GM21723 (cell line): ENCODE results near the gene TPX2.

ENCODE experiments used
- ATAC-seq: cut with Tn5 transposase; IDR thresholded peaks from one replicate; pipeline ENCODE4 v1.9.1; 2021; ENCODE audit warnings: mild to moderate bottlenecking, moderate library complexity; ENCODE audit not compliant: unreplicated experiment

The TPX2 gene

DNA sequence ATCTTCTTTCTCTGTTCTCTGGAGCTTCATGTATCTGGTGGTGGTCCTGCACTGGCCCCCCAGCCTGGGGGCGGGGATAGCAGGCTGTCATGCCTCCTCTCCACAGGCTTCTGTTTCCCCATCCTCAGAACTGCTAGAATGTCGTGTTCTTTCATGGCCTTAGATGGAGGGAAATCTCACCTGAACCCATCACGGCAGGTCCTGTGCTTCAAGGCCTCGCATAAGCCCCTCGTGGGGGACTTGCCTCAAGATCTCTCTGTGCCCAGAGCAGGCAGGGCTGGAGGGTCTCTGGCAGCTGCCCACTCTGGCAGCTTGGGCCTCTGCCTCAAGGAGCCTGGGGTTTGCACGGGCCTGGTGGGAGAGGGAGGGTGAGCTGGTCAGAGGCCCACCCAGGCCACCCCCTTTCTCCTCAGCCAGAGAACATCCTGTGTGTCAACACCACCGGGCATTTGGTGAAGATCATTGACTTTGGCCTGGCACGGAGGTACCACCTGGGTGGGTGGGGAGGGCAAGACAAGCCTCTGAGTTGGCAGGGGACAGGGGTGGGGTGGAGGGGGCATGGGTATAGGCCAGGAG is 91.4 kb downstream of the TPX2 start:
- ATAC-seq = no peak

DNA sequence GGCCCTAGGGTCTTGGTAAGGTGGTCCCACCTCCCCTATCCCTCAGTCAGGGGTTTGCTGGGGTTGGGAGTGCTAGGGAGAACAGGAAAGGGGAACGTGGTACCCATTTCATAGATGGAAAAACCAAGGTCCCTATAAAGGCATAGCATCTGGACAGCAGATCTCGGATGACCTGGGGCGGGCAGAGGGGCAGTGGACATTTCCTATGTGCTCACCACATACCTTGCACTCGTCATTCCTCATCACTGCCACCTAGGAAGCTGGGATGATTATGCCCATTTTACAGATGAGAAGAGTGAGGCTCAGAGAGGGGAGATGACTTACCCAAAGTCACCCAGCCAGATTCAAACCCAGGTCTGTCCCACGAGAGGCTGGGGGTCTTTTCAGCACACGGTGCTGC is 92.1 kb downstream of the TPX2 start:
- ATAC-seq = no peak

DNA sequence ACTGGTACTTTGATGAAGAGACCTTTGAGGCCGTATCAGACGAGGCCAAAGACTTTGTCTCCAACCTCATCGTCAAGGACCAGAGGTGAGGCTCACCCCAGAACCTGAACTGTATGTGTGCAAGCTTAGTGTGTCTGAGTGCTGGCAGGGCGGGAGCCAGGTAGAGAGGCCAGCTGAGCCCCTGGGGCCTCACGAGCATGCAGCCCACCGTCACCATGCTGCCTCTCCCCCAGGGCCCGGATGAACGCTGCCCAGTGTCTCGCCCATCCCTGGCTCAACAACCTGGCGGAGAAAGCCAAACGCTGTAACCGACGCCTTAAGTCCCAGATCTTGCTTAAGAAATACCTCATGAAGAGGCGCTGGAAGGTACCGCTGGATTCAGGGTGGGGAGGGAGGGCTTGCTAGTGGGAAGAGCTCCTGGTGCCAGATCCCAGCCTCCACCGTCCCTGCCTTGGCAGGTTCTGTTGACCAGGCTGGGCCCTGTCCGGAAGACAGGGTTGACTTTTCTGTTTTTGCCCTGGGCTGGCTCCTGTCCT is 92.7 kb downstream of the TPX2 start:
- no peak for ATAC-seq

DNA sequence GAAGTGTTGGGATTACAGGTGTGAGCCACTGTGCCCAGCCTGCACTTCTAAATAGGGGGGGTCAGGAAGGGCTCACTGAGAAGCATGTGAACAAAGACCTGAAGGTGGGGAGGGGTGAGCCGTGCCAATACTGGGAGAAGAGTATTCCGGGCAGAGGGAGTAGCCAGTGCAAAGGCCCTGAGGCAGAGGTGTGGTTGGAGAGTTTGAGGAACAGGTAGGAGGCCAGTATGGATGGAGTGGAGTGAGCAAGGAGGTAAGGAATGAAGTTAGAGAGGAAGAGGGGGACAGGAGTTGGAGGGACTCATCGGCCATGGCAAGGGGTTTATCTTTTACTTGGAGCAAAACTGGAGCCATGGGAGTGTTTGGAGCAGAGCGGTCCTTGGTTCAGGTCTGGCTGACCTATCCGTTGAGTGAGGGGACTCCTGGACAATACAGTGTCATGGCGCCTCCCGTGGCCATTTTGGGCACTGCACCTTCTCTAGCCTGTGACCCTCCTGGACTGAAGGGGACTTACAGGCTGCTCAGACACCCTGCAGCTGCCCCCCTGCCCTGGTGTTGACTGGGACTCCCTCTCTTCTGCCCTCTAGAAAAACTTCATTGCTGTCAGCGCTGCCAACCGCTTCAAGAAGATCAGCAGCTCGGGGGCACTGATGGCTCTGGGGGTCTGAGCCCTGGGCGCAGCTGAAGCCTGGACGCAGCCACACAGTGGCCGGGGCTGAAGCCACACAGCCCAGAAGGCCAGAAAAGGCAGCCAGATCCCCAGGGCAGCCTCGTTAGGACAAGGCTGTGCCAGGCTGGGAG is 94.2 kb downstream of the TPX2 start:
- ATAC-seq = no peak

DNA sequence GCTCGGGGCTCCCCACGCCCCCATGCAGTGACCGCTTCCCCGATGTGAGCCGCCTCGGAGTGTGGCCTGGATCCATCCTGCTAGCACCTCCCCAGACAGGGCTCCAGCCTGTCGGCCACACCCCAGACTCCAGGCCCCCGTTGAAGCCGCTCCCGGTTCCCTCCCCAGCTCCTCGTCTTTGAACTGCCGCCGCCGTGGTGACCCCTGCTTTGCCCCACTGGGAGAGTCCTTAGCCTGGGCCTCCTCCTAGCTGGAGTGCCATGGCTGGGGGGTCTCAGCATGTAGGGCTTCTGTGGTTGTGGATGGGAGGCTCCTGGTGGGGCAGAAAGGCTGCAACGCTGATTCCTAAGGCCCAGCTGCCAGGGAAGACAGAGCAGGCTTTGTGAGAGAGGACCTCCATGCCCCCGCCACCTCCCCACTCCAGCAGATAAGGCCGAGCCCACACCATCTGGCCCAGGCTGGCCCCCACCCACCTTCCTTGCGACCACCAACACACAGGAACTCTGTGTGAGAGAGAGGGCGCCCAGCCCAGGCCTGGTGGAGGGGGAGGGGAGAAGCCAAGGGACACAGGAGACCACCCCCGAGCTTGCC is 94.9 kb downstream of the TPX2 start:
- no peak for ATAC-seq

DNA sequence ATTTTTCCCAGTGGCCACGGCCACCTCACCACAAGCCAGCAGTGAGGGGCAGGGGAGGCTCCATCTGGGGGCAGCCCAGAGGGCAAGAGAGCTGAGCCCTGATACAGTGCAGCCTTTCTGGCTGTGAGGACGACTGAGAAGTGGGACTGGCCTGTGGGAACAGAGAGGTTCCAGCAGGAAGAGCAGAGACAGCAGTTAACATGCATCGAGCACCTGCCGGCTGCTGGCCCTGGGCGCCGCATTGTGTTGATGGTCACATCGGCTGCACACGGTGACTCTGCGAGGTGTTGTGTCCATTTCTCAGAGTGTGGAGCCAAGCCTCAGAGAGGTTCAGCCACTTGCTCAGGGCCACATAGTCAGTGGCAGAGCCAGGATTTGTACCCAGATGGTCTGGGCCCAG is 96.5 kb downstream of the TPX2 start:
- no peak for ATAC-seq

DNA sequence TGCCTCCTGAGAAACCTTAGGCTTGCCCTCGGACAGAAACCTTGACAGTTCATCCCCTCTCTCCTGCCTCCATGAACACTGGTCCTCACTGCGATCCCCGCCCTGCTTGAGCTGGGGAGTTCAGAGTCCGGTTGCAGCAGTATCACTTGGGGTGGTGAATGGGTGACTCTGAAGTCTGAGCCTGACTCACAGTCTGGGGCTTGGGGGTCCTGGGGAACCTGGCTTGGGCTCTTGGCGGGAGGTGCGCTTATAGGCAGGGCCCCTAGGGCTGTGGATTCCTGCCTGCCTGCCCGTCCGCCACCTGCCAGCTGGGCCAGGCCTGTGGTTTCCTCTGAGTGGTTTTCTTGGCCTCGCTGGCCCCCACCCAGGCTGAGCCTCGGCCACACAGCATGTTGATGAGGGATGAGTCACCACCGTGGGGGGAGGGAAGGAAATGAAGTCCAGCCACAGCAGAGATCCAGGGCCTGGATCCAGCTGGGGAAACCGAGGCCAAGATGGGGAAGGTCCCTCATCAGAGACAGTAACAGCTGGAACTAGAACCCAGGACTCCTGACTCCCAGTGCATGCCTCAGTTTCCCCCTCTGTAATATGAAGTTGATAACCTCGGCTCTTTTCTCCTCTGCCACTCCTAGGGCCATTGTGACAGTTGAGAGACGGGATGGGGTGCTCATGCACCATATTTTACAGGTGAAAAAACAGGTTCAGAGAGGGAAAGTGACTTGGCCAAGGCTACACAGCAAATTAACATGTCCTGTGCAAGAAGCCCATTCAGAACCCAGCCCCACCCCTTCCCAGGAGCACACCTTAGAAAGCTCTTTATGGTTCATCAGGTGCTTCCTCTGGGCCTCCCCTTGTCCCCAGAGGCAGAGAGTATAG is 97.1 kb downstream of the TPX2 start:
- peak; percentile 70 for ATAC-seq

DNA sequence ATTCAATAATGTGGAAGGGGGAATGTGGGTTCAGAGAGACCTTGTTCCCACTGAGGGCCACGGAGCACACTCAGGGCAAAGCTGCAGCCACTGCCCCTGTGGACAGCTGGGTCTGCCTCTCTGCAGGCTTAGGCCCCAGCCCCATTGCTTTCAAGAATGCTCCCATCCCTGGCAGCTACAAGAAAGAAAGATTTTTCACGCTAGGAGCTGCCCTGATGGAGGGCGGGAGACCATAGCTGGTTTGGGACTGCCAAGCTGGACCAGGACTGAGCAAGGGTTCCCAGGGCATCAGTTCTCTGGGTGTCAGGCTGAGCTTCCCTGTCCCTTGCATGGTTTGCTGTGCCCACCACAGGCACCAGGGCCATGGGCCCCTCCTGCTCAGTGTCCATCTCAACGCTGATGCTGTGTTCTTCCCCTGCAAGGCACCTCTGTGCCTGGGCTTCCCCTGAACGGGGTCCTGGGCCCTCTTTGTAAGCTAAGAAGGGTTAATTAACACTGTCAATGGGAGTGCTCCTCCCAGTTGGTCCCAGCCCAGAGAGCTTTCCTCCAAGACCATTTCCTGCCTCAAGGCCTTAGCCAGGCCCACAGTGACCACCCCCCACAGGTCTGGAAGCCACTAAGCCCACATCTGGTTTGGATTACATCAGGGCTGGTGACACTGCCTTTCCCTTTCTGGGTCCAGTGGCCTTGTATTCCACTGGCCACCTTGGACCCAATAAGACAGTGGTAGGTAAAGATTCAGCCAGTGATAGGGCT is 97.9 kb downstream of the TPX2 start:
- ATAC-seq = no peak

DNA sequence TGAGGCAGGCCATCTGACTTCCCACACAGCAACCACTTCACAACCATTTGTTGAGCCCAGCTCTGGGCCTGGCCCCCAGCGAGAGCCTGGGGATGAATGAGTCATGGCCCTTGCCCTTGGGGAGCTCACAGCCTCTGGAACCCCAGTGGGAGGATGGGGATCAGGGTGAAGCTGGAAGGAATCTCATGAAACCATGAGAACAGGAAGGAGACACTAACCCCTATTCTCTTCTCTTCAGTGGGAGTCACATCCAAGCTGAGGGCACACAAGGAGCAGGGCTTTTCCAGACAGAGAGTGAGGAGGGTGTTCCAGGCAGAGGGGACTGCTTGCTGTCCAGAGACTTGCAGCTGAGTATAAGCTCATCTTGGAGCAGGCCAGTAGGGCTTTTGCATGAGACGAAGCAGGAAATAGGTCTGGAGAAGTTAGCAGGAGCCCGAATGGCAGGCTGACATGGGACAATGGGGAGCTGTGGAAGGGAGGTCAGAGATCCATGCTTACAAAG is 98.9 kb downstream of the TPX2 start:
- ATAC-seq = no peak

DNA sequence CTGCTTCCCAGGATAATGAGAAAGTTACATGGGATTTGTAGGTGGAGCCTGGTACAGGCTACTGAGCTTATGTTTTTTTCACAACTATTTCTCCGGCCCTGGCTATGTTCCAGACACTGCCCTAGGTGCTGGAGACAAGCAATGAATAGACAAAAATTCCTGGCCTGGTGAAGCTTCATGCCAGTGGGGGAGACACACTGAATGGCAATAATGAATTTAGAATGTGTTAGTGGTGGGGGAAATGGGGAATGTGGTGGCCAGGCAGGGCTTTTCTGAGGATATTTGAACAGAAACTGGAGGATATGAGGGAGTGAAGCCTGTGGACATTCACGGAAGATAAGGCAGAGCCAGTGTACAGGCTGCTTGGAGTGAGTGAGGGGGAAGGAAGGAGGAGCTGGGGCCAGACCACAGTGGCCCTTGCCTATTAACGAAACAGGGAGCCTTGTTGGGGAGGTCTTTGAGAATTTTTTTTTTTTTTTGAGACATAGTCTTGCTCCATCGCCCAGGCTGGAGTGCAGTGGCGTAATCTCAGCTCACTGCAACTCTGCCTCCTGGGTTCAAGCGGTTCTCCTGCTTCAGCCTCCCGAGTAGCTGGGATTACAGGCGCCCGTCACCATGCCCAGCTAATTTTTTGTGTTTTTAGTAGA is 99.7 kb downstream of the TPX2 start:
- ATAC-seq = no peak

DNA sequence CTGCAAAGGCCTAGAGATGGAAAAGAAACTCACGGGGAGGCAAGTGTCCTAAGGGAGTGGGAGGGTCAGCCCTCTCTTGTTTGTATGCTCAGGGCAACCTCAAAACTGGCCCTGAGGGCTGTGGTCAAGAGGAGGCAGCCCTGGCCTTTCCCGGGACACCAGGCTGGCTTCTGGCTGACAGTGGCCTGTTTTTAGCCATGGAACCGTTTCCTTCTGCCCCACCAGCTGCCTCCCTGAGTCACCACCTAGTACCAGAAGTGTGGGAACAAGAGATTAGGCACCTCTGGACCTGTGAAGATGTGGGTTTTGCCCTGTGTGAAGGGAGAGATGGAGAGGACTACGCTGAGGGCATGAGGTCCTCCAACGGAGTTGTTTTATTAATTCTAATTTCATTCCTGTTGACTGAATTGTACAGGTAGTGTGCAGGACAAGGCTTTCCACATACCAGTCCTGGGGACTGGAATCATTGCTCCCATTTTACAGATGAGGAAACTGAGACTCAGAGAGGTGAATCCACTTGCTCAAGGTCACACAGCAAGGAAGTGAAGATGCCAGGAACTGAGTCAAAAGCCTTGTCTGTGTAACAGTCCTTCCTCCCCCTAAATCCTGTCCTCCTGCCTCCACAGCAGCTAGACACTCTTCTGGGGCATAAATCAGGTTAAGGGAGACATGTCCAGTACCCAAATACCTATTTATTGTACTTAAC is 100.8 kb downstream of the TPX2 start:
- ATAC-seq = no peak

DNA sequence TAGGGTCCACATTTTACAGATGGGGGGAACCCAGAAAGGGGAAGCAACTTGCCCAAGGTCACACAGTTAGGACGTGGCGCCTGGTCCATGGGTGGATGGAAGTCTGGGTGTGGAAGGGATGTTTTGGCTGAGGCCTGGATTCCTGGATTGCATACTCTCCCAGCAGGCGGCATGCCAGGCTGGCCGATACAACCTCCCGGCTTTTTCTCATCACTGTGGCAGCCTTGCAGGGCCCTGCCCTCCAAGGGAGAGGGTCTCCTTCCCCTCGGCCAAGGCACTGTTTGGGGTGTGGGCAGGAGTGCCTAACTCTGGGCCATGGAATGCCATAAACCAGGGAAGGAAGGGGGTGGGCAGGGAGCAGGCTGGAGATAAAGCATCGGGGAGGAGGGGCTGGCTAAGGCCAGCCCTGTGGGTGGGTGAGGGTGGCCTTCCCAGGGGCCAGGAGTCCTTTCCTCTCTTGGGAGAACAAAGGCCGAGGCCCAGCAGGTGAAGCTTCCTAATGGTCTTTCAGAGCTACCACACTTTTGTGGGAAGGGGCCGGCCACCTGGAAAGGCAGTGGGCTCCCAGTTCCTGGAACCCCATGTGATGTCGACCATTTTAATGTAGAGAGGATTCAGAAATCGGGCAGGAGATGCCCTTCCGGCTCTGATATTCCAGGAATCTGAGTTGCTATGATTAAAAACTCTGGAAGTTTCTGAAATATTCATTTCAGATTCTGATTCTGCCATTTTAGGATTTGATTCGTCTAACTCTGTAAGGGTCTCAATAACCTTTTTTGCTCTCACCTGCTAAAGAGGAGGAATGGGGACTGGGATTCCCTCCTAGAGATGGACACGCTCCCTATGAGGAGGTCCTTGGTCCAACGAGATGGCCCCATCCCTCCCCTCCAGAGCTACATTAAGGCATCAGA is 102.1 kb downstream of the TPX2 start:
- no peak for ATAC-seq

DNA sequence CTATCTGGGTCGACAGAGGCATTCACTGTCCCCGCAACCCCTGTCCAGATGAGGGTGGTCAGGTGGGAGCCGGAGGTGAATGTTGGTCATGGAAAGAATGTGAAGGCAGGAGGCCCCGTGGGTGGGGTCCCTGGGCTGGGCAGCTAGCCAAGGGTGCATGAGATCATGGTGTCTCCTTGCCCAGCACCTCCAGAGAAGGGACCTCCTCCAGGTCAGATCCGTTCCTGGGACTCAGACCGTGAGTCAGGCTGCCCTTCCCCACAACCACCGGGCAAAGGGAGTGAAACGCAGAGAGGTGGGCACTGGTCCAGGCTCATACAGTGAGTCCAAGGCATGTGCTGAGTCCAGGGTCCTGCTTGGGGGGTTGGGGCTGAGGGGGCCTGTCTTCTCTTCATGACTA is 102.8 kb downstream of the TPX2 start:
- no peak for ATAC-seq

DNA sequence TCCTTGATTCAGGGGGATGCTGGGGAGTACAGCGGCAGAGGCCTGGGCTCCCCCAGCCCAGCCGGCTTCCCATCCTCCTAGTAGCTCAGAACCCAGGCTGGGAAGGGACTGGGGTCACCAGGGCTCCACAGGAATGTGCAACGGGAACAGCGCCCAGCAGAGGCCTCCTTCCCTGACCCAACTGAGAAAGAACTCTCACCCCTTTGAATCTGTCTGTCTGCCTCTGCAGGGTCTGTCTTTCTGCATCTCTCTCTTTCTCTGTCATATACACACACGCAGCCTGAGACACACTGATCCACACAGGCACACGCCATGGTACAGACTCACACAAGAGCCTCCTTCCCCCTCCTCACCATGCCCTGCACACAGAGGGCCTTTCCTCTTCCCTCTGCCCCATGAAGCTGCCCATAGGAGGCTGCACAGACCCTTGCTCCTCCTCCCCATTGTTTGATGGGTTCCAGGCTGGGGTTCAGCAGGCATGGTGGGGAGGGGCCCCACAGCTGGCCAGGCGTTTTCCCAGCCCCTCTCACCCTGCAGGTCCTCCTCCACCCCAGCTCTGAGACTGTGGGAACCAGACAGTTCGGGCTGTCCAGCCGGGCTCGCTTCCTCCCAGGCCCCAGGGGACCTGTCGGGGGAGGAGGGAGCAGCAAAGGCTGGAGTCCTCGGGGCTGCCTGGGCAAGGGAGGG is 103.5 kb downstream of the TPX2 start:
- no peak for ATAC-seq

DNA sequence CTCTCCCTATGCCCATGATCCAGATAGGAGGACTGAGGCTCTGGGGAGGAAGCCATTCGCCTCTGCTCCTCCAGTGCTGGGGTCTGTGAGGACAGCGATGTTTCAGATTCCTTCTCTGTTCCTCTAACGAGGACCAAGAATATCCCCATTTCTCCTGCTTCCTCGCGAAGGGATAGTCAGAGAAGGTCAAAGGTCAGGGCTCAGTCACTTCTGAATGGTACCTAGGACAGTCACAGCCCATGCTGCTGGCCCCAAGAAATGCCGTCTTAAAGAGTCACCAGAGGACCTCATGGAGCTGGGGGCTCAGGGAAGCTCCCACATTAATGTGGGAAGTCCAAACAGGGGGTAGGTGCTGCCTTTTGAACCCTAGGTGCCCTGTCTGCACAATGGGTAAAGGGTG is 104.2 kb downstream of the TPX2 start:
- no peak for ATAC-seq

DNA sequence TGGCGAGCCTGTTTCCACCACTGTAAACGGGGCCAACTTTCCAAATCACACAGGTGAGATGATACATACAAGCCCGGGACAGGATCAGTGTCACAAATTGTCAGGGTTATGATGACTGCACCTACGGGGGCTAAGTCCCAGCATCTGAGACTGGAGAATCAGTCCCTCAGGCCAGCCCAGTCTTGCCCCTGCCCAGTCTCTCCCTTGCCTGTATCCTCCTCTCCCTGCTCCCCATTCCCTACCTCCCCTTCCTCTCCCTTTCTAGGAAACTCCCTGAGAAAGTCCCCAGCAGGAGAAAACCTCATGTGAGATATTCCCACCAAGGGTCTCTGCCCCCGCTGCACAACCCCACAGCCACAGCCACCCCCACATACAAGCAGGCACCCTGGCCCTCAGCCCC is 104.8 kb downstream of the TPX2 start:
- no peak for ATAC-seq

DNA sequence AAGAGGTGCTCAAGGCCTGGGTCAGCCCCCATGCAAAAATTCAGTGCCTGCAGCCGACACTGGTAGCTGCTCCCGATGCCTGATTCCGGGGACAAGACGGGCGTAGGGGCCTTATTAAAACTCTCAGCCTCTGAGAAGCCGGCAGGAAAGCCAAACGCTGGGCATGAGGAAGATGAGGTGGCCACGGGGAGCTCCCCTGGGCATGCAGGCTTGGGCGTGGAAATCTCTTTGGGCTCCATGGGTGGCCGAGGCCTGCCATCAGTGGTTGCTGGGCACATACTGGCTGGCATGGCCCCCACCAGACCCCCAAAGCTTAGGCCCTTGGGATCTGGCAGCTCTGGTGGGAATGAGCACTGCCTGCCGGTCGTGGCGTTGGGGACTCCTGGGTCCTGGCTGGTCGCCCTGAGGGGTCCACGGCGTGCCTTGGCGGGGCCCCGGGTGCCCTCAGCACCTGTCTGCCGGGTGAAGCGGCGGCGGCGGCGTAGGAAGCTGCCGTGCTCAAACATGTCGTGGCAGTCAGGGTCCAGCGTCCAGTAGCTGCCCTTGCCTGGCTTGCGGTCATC is 105.7 kb downstream of the TPX2 start:
- ATAC-seq = no peak
